RPMI8226 (cell line): ENCODE measurements around the gene PI4KB.

Experiments
- DNase-seq: peaks from one replicate; pipeline ENCODE4 v3.0.0-alpha.2; 2015

Gene PI4KB

GRCh38 chr1:151311011-151311410, 16.2 kb downstream of the PI4KB start:
- DNase-seq, result no peak

GRCh38 chr1:151309811-151310323, 17.3 kb downstream of the PI4KB start:
- DNase-seq, result no peak

GRCh38 chr1:151294742-151295462, 32.3 kb downstream of the PI4KB start:
- no peak for DNase-seq

- DNase-seq, result no peak
Measured at GRCh38 chr1:151293093-151293492, 34.1 kb downstream of the PI4KB start.

GRCh38 chr1:151292207-151293030, 34.8 kb downstream of the PI4KB start:
- no peak for DNase-seq

GRCh38 chr1:151290709-151291303, 36.4 kb downstream of the PI4KB start:
- no peak for DNase-seq

GRCh38 chr1:151289991-151290708, 37.1 kb downstream of the PI4KB start:
- no peak for DNase-seq

GRCh38 chr1:151289080-151289935, 37.9 kb downstream of the PI4KB start:
- DNase-seq, result no peak

- DNase-seq, result no peak
Measured at GRCh38 chr1:151288502-151288901, 38.7 kb downstream of the PI4KB start.

GRCh38 chr1:151287767-151288500, 39.3 kb downstream of the PI4KB start:
- no peak for DNase-seq

- DNase-seq, result no peak
Measured at GRCh38 chr1:151287341-151287699, 39.9 kb downstream of the PI4KB start.

- DNase-seq, result no peak
Measured at GRCh38 chr1:151286619-151287340, 40.4 kb downstream of the PI4KB start.

GRCh38 chr1:151284013-151284577, 43.1 kb downstream of the PI4KB start:
- no peak for DNase-seq

- DNase-seq, result peak; percentile 37
Measured at GRCh38 chr1:151282883-151283725, 44.1 kb downstream of the PI4KB start.

- peak; percentile 100 for DNase-seq
Measured at GRCh38 chr1:151281969-151282882, 45.0 kb downstream of the PI4KB start, which contains the start of gene ZNF687. ZNF687 (plus strand) TSS chr1:151282299; CDS start chr1:151286292, 3,993 bp downstream.

GRCh38 chr1:151281225-151281968, 45.8 kb downstream of the PI4KB start:
- peak; percentile 99 for DNase-seq

- DNase-seq, result peak; percentile 44
Measured at GRCh38 chr1:151277249-151277648, 50.0 kb downstream of the PI4KB start.
